Calu3 (cell line): Measurements from ENCODE around the gene RPTOR. TPM values are rescaled to one million over a fixed set of nuclear protein-coding genes. Genes with fewer than 3 reads are reported as not detected.

Source experiments
- BruUV-seq: library from RNA; stranded (reverse); fragments of 400-500 nt; replicated peaks from 2 replicates; lab custom pipeline; 2021; lab: Mats Ljungman, UMichigan
- CTCF ChIA-PET: fragments of 300-600 bp; sonication (Branson Sonifier 250); formaldehyde crosslinking; loops from one replicate; lab custom pipeline; 2022; ENCODE audit warnings: antibody characterized with exemption; lab: Charles Lee
- DNase-seq: peaks from one replicate; pipeline ENCODE4 v3.0.0; 2022
- H3K27ac Mint-ChIP-seq: one replicate; pipeline ENCODE4 v1.8.0; 2022; ENCODE audit warnings: mixed read lengths; ENCODE audit not compliant: unreplicated experiment
- H3K27me3 Mint-ChIP-seq: one replicate; pipeline ENCODE4 v1.8.0; 2022; ENCODE audit warnings: mixed read lengths; ENCODE audit not compliant: unreplicated experiment
- H3K36me3 Mint-ChIP-seq: one replicate; pipeline ENCODE4 v1.8.0; 2022; ENCODE audit warnings: mild to moderate bottlenecking, moderate library complexity, mixed read lengths; ENCODE audit not compliant: insufficient read depth, unreplicated experiment
- H3K4me1 Mint-ChIP-seq: one replicate; pipeline ENCODE4 v1.8.0; 2022; ENCODE audit warnings: mild to moderate bottlenecking, low read depth, mixed read lengths; ENCODE audit not compliant: unreplicated experiment
- H3K4me3 Mint-ChIP-seq: one replicate; pipeline ENCODE4 v1.8.0; 2022; ENCODE audit warnings: mild to moderate bottlenecking, low read depth, moderate library complexity, mixed read lengths; ENCODE audit not compliant: unreplicated experiment
- H3K9me3 Mint-ChIP-seq: one replicate; pipeline ENCODE4 v1.8.0; 2022; ENCODE audit warnings: low read depth, mixed read lengths; ENCODE audit not compliant: unreplicated experiment
- intact Hi-C: fragments of 100-400 bp; cut with micrococcal nuclease; formaldehyde crosslinking; loops from one replicate; pipeline ENCODE4 v1.10.0; 2022; ENCODE audit not compliant: unreplicated experiment
- total RNA-seq: library from RNA; stranded (reverse); gene quantifications from 2 replicates; pipeline ENCODE4 v1.2.3, GENCODE V29; 2022
- TF ChIP-seq, protein P1 (sequence below): fragments of 200-600 bp; IDR thresholded peaks from one replicate; pipeline ENCODE4 v1.8.0; 2022; ENCODE audit warnings: antibody characterized with exemption; ENCODE audit not compliant: unreplicated experiment

The RPTOR gene
- total RNA-seq, 1 experiment from 2014 or later, result 41.8 TPM

DNA sequence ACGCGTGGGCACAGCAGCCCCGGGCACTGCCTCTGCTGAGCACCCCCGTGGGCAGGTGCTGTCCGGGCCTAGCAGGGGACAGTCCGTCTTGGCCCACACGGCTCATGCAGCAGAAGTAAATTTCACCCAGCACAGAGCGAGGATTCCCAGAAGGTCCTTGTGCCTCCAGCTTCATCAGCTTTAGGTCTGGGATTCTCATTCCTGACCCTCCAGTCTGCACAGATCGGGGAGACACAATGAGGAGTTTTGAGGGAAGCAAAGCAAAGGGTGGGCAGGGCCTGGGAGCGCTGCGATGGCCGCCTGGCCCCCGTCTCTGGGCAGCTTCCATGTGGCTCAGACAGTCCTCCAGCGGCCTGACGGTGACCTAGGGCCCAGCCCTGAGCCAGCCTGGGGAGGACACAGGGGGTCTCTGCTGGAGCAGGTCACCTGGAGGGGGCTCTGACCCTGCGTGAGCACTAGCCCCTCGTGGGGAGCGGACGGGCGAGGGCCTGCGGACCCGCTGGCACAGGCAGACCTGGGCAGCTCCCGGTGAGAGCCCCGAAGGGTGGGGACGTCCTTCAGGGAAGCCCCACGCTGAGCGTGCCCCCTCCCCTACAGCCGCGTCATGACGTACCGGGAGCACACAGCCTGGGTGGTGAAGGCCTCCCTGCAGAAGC, 416.3 kb downstream of the RPTOR start:
- DNase-seq, result no peak
- intact Hi-C loops, result no loop called here
- no peaks in the 10 kb centered on the region for H3K27me3 Mint-ChIP-seq
- no peak overlapping the region for H3K4me3 Mint-ChIP-seq
- H3K9me3 Mint-ChIP-seq, result no peaks in the 10 kb centered on the region
- peaks cover 28% of the 10 kb centered on the region for H3K36me3 Mint-ChIP-seq
- no TSS peak for BruUV-seq
- CTCF ChIA-PET, result no interaction called here
- no peaks in the 10 kb centered on the region for H3K4me1 Mint-ChIP-seq
- no peak overlapping the region for H3K27ac Mint-ChIP-seq
- TF ChIP-seq, protein P1, sequence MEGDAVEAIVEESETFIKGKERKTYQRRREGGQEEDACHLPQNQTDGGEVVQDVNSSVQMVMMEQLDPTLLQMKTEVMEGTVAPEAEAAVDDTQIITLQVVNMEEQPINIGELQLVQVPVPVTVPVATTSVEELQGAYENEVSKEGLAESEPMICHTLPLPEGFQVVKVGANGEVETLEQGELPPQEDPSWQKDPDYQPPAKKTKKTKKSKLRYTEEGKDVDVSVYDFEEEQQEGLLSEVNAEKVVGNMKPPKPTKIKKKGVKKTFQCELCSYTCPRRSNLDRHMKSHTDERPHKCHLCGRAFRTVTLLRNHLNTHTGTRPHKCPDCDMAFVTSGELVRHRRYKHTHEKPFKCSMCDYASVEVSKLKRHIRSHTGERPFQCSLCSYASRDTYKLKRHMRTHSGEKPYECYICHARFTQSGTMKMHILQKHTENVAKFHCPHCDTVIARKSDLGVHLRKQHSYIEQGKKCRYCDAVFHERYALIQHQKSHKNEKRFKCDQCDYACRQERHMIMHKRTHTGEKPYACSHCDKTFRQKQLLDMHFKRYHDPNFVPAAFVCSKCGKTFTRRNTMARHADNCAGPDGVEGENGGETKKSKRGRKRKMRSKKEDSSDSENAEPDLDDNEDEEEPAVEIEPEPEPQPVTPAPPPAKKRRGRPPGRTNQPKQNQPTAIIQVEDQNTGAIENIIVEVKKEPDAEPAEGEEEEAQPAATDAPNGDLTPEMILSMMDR, result no peak

DNA sequence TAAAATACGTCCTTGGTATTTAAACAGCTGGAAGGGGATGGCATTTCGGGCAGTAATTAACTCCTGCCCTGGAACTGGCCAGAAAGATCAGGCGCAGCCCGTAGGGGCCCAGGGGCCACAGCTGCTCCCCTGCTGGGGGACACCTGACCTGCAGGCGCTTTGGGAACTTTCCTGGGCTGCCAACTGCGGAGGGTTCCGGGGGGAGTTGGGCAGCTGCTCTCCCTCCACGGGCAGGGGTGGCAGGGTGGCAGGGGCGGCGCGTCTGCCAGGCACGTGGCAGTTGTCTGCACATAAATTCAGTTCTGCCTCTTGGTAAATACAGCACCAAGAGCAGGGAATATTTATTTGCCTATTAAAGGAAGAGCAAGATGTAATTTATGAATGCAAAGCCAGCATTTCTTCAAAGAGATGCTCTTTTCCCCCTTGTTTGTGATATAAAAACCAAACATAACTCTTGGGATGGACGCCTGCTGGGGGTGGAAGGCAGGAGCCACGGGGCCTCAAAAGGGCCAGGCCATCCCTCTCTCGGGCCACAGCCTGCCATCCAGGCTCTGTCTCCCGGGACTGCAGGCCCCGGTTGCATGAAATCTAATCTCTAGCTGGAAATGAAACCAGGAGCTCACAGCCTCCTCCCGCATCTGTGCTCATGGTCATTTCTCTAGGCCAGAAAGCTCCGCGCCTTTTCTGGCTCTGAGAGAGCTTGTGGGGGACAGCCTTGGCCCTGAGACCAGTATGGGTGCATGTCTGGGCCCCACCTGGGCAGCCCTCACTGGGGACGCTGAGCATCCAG, 417.1 kb downstream of the RPTOR start:
- intact Hi-C loops, result no loop called here
- H3K9me3 Mint-ChIP-seq, result no peaks in the 10 kb centered on the region
- CTCF ChIA-PET, result interaction anchor here (0.6 kb wide), 1 partner anchor 651 kb away, joined by 3 read pairs; no protein-coding TSS in a partner anchor
- H3K27ac Mint-ChIP-seq, result no peak overlapping the region
- peaks cover 36% of the 10 kb centered on the region for H3K36me3 Mint-ChIP-seq
- DNase-seq, result no peak
- TF ChIP-seq, protein P1, result no peak
- H3K4me1 Mint-ChIP-seq, result no peaks in the 10 kb centered on the region
- no peak overlapping the region for H3K4me3 Mint-ChIP-seq
- H3K27me3 Mint-ChIP-seq, result no peaks in the 10 kb centered on the region
- no TSS peak for BruUV-seq

DNA sequence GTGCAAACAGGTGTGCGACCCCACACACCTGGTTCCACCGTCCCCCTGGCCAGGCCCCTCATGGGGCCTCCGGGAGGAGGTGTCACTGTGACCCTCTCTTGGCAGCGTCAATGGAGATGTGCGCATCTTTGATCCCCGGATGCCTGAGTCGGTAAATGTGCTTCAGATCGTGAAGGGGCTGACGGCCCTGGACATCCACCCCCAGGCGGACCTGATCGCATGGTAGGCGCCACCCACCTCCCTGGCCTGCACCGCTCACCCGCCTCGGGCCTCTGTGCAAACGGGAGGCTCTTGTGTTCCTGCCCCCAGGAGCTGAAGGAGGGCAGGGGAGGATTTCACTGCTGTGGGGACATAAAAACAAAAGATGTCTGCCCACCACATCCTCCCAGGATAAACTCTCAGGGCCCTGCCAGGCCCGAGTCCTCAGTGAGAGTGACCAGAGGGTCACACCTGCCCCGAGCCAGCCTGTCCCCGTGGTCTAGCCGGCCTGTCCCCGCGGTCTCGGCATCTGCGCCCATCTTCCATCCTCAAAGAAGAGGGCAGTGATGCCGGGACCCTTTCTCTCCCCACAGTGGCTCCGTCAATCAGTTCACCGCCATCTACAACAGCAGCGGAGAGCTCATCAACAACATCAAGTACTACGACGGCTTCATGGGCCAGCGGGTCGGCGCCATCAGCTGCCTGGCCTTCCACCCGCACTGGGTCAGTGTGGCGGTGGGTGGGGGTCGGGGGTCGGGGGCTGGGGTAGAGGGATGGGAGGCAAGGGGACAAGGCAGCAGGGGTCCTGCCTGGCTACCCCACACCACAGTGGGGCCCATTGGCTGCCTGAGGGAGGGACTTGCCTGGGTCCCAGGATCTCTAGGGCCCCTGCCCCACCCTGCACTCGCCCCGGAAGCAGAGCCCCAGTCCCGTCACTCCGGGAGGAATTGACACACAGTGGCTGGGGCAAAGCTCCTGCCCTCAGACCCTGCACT, 418.0 kb downstream of the RPTOR start:
- CTCF ChIA-PET, result interaction anchor here (0.6 kb wide), 1 partner anchor 650 kb away, joined by 3 read pairs; no protein-coding TSS in a partner anchor
- H3K9me3 Mint-ChIP-seq, result no peaks in the 10 kb centered on the region
- H3K27ac Mint-ChIP-seq, result no peak overlapping the region
- DNase-seq, result no peak
- BruUV-seq, result no TSS peak
- H3K4me1 Mint-ChIP-seq, result no peaks in the 10 kb centered on the region
- H3K27me3 Mint-ChIP-seq, result no peaks in the 10 kb centered on the region
- peaks cover 36% of the 10 kb centered on the region for H3K36me3 Mint-ChIP-seq
- no peak overlapping the region for H3K4me3 Mint-ChIP-seq
- TF ChIP-seq, protein P1, result no peak
- intact Hi-C loops, result no loop called here
